ENCODE data around the gene CNTD1. TPM values are rescaled to one million over a fixed set of nuclear protein-coding genes. Genes with fewer than 3 reads are reported as not detected.
A peak's percentile ranks its signal among the peaks of the same experiment; 100 is the strongest.

Gene CNTD1
- total RNA-seq, 2 donors from 2014 or later = not detected

DNA sequence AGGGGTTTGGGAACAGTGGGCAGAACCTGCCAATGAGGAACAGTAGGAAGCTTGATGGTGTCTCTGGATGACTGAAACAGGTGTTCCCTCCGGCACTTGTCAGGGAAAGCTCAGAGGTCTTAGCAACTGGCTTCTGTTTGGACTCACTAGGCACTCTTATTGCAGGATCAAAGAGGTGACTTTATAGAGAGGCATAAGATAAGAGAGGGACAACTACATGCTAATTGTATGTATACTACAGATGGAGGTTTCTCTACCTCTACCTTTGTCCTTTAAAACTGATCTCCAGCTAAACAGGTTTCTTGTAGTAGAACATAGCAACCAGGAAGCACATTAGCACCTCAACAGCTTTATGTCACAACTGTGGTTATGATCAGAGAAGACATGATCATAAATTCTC, 7.6 kb downstream of the CNTD1 start:
- H3K4me1 Mint-ChIP-seq (ENCODE audit: low read depth in 2 of 2) = peaks cover 0 to 3% of the 10 kb centered on the region in 2 donors
- no peak overlapping the region for H3K4me3 Mint-ChIP-seq
- H3K27me3 Mint-ChIP-seq = no peaks in the 10 kb centered on the region
- H3K36me3 Mint-ChIP-seq = peaks cover 6% of the 10 kb centered on the region
- no peaks in the 10 kb centered on the region for H3K9me3 Mint-ChIP-seq
- H3K27ac Mint-ChIP-seq = no peak overlapping the region
- ATAC-seq (no peak), DNase-seq (ENCODE audit: low spot score) (no peak)

DNA sequence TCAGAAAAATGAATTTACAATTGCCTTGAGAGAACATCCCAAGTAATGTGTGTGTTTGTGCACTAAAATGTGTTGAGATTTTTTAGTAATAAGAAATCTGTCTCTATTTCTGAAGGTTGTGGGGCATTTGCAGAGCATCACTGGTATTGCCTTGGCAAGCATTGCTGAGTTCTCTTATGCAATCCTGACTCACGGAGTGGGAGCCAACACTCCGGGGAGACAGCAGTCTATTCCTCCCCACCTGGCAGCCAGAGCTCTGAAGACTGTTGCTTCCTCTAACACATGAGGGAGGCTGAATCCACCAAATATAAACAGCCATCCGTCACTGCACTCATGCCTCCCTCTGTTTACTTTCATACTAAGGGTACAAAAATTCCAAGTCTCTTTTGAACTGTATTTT, 10.6 kb downstream of the CNTD1 start:
- peak overlapping the region in 1 of 2 donors; percentile 27 for H3K27ac Mint-ChIP-seq
- DNase-seq (ENCODE audit: low spot score) (no peak), ATAC-seq (no peak)
- H3K9me3 Mint-ChIP-seq = no peaks in the 10 kb centered on the region
- H3K4me1 Mint-ChIP-seq (ENCODE audit: low read depth in 2 of 2) = peaks cover 0 to 3% of the 10 kb centered on the region in 2 donors
- H3K4me3 Mint-ChIP-seq = no peak overlapping the region
- H3K36me3 Mint-ChIP-seq = peaks cover 17% of the 10 kb centered on the region
- H3K27me3 Mint-ChIP-seq = no peaks in the 10 kb centered on the region

DNA sequence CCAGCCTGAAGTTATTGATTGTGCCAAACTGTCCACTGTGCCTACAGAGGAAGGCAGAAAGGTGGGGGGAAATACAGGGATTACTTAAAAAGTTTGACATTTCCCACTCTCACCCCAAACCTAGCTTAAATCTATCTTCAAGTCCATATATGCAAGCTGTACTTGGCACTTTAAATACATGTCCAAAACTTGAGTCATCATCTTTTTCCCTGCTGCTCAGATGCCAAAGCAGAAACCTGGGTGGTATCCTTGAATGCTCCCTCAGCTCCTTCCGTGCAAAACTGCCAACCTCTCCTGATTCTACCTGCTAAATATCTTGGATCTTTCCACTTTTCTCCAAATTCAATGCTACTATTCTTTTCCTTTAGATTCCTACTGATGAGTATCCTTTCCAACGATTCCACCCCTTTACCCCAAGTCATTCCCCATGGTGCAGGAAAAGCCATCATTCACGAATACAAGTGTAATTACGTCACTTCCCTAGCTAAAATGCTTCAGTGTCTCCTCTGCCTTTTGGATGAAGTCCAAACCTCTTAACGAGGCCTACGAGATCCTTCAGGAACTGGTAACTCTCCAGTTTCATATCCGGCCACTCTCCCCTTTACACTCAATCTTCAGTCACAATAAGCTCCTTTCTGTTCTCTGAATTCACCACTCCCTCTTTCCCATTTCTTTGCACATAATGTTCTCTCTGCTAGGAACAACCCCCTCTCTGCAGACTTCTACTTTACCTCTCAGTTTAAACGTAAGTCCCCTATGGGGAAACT, 16.2 kb downstream of the CNTD1 start:
- Mint-ChIP-seq H3K27ac (no peak overlapping the region), H3K4me3 (no peak overlapping the region), H3K4me1 (ENCODE audit: low read depth in 2 of 2) (peaks cover 3 to 12% of the 10 kb centered on the region in 2 donors), H3K27me3 (no peaks in the 10 kb centered on the region), H3K36me3 (peaks cover 34% of the 10 kb centered on the region), H3K9me3 (no peaks in the 10 kb centered on the region)
- no peak for DNase-seq (ENCODE audit: low spot score)
- no peak for ATAC-seq

DNA sequence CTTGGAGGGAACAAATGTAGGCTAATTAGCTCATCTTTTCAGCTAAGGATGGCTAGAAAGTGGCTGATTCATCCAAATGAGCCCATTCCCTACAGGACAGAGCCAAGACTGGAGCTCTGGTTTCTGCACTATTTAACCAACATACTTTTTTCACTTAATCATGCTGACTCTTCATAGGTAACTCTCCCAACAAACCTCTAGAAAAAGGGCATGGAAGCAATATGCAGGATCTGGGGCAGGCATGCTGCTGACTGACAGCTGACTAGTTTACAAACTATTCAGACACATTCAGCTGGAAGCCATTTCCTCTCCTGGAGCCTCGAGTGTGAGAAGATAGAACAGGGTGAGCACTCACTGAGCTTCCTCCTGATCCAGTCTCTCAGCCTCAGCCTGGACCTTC, 19.2 kb downstream of the CNTD1 start:
- DNase-seq (ENCODE audit: low spot score) (no peak), ATAC-seq (no peak)
- no peak overlapping the region for H3K27ac Mint-ChIP-seq
- H3K9me3 Mint-ChIP-seq = no peaks in the 10 kb centered on the region
- H3K36me3 Mint-ChIP-seq = peaks cover 30% of the 10 kb centered on the region
- peaks cover 11 to 20% of the 10 kb centered on the region in 2 donors for H3K4me1 Mint-ChIP-seq (ENCODE audit: low read depth in 2 of 2)
- H3K27me3 Mint-ChIP-seq = no peaks in the 10 kb centered on the region
- no peak overlapping the region for H3K4me3 Mint-ChIP-seq

DNA sequence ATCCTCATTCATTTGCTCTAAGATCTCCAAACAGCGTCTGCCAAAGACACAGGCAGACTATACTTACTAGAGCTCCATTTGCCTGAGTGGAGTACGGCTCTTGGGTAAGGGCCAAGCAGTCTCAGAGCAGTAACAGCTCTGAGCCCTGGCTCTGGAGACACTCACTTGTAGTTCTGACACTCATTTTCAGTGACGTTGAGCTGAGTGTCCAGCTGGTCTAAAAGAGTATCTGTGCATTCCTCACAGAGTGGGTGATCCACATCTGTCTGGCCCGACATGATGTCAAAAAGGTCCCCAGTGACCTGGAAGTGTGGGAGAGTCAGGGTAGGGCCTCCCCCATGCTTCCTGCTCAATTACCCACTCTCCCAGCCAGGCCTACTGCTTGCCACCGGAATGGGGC, 19.7 kb downstream of the CNTD1 start:
- Mint-ChIP-seq H3K4me1 (ENCODE audit: low read depth in 2 of 2) (peaks cover 11 to 21% of the 10 kb centered on the region in 2 donors), H3K9me3 (no peaks in the 10 kb centered on the region), H3K27ac (no peak overlapping the region), H3K27me3 (no peaks in the 10 kb centered on the region), H3K4me3 (no peak overlapping the region), H3K36me3 (peaks cover 30% of the 10 kb centered on the region)
- no peak for DNase-seq (ENCODE audit: low spot score)
- no peak for ATAC-seq

DNA sequence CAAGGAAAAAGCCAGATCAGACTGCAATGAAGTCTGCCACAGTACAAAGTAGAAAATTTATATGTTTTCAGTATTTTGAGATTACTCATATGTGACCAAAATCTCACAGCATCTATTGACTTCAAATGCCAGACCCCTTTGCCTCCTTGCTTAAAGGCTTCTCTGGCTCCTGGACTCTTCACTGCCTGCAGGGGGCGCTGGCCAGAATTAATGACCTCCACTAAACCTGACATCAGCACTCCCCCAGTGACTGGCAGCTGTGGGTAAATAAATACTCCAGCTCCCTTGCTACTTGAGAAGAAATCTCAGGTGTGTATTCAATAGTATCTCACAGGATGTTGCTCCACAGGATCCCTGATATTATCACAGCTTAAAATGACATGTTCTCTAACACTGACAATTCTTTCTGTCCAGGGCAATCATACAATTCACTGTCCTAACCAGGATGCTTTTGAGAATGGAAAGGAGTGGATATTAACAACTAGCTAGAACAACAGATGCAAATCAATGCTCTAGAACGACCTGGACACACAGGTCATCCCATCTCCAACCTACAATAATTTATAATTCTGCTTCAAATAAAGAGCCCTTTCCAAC, 21.4 kb downstream of the CNTD1 start:
- no peak for ATAC-seq
- Mint-ChIP-seq H3K4me3 (no peak overlapping the region), H3K27ac (no peak overlapping the region)

DNA sequence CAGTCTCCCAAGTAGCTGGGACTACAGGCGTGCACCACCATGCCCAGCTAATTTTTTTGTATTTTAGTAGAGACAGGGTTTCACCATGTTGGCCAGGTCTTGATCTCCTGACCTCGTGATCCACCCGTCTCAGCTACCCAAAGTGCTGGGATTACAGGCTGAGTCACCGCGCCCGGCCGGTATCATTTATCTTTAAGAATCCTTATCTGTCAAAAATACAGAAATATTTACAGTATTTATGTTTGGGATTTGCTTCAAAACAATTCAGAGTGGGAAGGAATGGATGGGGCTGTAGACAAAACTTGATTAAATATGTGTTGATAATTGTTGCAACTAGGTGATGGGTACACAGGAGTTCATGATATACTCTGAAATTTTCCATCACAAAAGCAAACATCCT, 22.5 kb downstream of the CNTD1 start:
- peaks cover 22 to 26% of the 10 kb centered on the region in 2 donors for H3K4me1 Mint-ChIP-seq (ENCODE audit: low read depth in 2 of 2)
- ATAC-seq = no peak
- H3K27me3 Mint-ChIP-seq = no peaks in the 10 kb centered on the region
- DNase-seq (ENCODE audit: low spot score) = no peak
- H3K9me3 Mint-ChIP-seq = no peaks in the 10 kb centered on the region
- peaks cover 14% of the 10 kb centered on the region for H3K36me3 Mint-ChIP-seq
- peak overlapping the region; percentile 42 for H3K4me3 Mint-ChIP-seq
- peak overlapping the region; percentile 18 to 62 for H3K27ac Mint-ChIP-seq

More for the DNA sequence above, 21.4 kb downstream of the CNTD1 start:
- Mint-ChIP-seq H3K27me3 (no peaks in the 10 kb centered on the region), H3K9me3 (no peaks in the 10 kb centered on the region), H3K4me1 (ENCODE audit: low read depth in 2 of 2) (peaks cover 21 to 27% of the 10 kb centered on the region in 2 donors), H3K36me3 (peaks cover 19% of the 10 kb centered on the region)
- DNase-seq (ENCODE audit: low spot score) = no peak

DNA sequence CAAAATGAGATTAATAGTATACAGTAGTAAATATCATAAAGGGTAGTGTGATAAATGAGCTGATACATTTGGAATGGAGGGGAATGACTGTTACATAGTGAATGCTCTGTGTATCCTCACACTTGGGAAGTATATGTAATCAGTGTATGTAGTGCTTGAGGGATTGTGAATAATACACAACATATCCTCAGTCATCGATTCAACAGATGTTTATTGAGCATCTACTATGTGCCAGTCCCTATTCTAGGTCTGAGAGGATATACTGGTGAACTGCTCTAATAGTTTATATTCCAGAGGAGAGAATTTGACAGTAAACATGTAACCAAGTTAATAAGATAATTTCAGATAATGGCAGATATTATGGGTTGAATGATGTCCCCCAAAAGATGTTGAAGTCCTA, 28.8 kb downstream of the CNTD1 start:
- H3K27ac Mint-ChIP-seq = no peak overlapping the region
- peaks cover 7 to 13% of the 10 kb centered on the region in 2 donors for H3K27me3 Mint-ChIP-seq
- H3K9me3 Mint-ChIP-seq = no peaks in the 10 kb centered on the region
- peaks cover 18 to 20% of the 10 kb centered on the region in 2 donors for H3K4me1 Mint-ChIP-seq (ENCODE audit: low read depth in 2 of 2)
- ATAC-seq (no peak), DNase-seq (ENCODE audit: low spot score) (no peak)
- no peak overlapping the region for H3K4me3 Mint-ChIP-seq
- H3K36me3 Mint-ChIP-seq = no peaks in the 10 kb centered on the region

DNA sequence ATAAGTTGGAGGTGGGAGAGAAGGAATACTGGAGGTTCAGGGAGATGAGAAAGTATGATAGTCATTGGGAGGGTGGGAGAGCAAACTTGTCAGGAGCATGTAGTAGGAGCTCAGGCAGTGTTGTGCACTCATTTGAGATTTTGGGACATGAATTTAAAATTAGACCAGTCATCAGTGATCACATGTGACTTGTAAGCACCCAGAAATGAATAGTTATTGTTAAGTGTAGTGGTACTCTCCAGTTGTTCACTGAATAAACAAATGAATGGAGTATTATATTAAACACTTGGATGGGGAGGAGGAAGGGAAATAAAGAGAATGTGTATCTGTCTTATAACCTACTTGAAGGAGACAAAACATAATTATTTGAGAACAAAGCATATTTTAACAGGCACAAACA, 32.3 kb downstream of the CNTD1 start:
- H3K4me3 Mint-ChIP-seq = peak overlapping the region; percentile 3
- H3K27me3 Mint-ChIP-seq = peaks cover 7 to 13% of the 10 kb centered on the region in 2 donors
- ATAC-seq (no peak), DNase-seq (ENCODE audit: low spot score) (no peak)
- no peaks in the 10 kb centered on the region for H3K9me3 Mint-ChIP-seq
- H3K36me3 Mint-ChIP-seq = no peaks in the 10 kb centered on the region
- H3K4me1 Mint-ChIP-seq (ENCODE audit: low read depth in 2 of 2) = peaks cover 18 to 20% of the 10 kb centered on the region in 2 donors
- H3K27ac Mint-ChIP-seq = no peak overlapping the region

DNA sequence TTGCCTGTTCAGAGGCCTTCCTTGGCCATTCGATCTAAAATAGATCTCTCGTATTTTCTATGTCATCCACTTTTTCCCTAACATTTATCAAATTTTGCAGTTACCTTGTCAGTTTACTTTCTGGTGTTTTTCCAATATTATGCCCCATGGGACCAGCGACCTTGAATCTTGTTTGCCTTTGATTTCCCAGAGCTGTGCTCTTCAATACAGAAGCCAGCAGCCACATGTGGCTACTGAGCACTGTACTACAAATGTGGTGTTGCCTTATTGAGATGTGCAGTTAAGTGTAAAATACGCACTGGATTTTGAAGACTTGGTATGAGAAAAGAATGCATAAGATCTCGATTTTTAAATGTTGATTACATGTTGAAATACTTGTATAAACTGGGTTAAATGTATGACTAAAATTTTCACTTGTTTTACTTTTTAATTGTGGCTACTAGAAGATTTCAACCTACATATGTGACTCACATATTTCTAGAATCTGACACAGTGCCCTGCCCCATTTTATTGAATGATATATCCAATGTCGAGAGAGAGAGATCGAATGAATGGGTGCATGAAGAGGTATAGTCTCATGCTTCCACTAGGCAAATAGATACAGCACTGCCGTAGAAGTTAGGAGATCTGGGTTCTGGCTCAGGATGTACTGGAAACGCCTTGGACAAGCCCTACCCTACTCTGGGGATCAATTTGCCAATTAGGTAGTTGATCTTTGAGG, 33.7 kb downstream of the CNTD1 start:
- DNase-seq (ENCODE audit: low spot score) = no peak
- H3K27ac Mint-ChIP-seq = peak overlapping the region; percentile 96 to 97
- H3K4me1 Mint-ChIP-seq (ENCODE audit: low read depth in 2 of 2) = peaks cover 18 to 20% of the 10 kb centered on the region in 2 donors
- no peaks in the 10 kb centered on the region for H3K9me3 Mint-ChIP-seq
- ATAC-seq = peak in 1 of 2 donors; percentile 8
- H3K36me3 Mint-ChIP-seq = no peaks in the 10 kb centered on the region
- peak overlapping the region; percentile 92 for H3K4me3 Mint-ChIP-seq
- peaks cover 7 to 13% of the 10 kb centered on the region in 2 donors for H3K27me3 Mint-ChIP-seq

DNA sequence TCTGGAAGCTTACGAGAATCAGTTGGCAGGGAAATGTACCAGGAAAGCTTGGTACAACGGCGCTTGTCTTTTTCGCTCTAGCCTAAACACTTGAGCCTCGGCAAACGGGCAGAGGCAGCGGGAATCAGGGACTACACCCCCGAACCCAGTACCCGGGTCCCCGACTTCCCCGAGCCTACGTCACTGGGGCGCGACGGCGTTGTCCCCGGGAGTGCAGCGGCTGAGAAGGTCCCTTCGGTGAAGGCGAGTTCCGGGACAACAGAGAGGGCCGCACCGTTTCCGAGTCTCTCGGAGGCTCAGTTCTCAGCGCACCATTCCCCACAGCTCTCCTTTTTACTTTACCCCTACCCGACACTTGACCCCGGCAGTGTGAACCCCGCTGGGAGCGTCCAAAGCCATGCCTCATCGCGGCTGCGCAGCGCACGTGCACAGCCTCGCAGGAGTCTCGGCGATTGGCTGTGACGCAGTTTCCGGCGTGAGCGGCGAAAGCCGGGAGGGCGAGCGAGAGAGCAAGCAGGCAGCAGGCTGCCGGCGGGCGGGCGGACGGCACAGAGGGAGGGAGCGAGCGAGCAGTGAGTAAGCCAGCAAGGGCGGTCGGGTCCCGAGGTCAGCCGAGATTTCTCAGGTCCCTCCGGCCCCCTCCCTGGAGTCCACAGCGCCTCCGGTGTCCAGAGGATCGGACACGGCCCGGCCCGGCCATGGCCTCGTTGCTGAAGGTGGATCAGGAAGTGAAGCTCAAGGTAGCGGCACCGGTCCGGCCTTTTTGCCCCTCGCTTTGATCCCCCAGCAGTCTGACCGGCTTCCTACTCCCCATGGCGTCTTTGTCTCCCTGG, 34.5 kb downstream of the CNTD1 start, which contains the start of gene PSME3:
Gene PSME3 (plus strand): TSS at position 464 of the 833 bp plus-strand sequence. CDS start 235 bp downstream, at position 699.
- Mint-ChIP-seq H3K4me3 (peak within 1 kb of the TSS; percentile 92), H3K27me3 (peaks cover 0 to 7% of the 10 kb centered on the region in 2 donors), H3K9me3 (no peaks in the 10 kb centered on the region), H3K36me3 (peaks cover 5% of the 10 kb centered on the region), H3K27ac (peak within 1 kb of the TSS; percentile 96 to 97), H3K4me1 (ENCODE audit: low read depth in 2 of 2) (peaks cover 20 to 22% of the 10 kb centered on the region in 2 donors)
- DNase-seq (ENCODE audit: low spot score) = peak; percentile 93
- ATAC-seq = peak; percentile 95 to 96

DNA sequence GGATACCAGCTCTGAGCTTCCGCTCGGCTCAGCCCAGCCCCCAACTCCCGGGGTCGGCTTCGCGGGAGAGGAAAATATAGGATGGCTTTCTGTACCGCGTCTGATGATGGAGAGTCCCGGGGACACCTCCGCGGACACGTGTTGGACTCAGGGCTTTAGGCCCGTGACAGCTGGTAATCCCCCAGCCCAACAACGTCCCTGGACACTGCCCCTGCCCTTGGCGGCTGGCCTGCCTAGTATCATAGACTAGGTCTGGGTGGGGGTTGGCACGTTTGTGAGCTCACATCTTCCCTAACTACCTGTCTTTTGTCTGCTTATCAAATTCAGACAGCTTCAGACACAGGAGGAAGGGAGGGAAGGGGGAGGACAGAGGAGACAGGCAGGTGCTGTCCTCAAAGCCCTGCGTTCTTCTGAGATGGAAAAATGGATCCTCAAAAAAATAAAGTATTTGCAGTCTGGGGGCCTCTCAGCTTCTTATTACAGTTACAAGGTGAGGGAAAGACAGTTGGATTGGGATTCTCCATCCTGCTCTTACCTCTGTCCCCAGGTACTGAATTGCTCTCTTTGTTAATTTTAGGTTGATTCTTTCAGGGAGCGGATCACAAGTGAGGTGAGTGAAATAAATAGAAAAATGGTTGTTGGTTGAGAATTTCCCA, 35.2 kb downstream of the CNTD1 start:
- DNase-seq (ENCODE audit: low spot score) (no peak), ATAC-seq (no peak)
- H3K36me3 Mint-ChIP-seq = peaks cover 8% of the 10 kb centered on the region

DNA sequence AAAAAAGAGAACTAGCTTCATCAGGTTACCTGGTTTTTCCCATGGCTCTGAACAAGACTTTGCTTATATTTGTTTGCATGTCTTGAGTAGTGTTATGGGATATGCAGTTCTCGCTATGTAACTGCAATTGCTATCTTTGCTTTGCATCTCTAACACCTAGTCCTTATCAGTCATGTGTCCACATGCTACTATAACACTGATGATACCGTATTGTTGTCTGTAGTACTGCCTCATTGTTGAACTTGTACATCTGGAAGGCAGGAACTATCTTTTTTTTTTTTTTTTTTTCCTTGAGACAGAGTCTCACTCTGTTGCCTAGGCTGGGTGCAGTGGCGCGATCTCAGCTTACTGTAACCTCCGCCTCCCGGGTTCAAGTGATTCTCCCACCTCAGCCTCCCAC, 37.1 kb downstream of the CNTD1 start:
- Mint-ChIP-seq H3K27me3 (no peaks in the 10 kb centered on the region), H3K9me3 (no peaks in the 10 kb centered on the region), H3K4me3 (no peak overlapping the region), H3K27ac (no peak overlapping the region), H3K36me3 (peaks cover 14% of the 10 kb centered on the region), H3K4me1 (ENCODE audit: low read depth in 2 of 2) (peaks cover 20 to 22% of the 10 kb centered on the region in 2 donors)
- DNase-seq (ENCODE audit: low spot score) (no peak), ATAC-seq (no peak)

More for the DNA sequence above, 35.2 kb downstream of the CNTD1 start:
- no peaks in the 10 kb centered on the region for H3K9me3 Mint-ChIP-seq
- H3K4me3 Mint-ChIP-seq = peak overlapping the region; percentile 92
- H3K27ac Mint-ChIP-seq = peak overlapping the region; percentile 96 to 97
- peaks cover 0 to 5% of the 10 kb centered on the region in 2 donors for H3K27me3 Mint-ChIP-seq
- H3K4me1 Mint-ChIP-seq (ENCODE audit: low read depth in 2 of 2) = peaks cover 20 to 22% of the 10 kb centered on the region in 2 donors
